K562 (cell line): Measurements from ENCODE around the gene RNASEH2A. TPM values are rescaled to one million over a fixed set of nuclear protein-coding genes. Genes with fewer than 3 reads are reported as not detected.

Experiments used
- ARNT ChIP-seq, 2 experiments: fragments of 450-650 bp; IDR thresholded peaks; 2 replicates each; pipeline ENCODE4 v1.6.1; 2016; ENCODE audit warnings: mild to moderate bottlenecking in 1 of 2
- GABPB1 ChIP-seq: sonication (generic); formaldehyde crosslinking; IDR thresholded peaks from 2 replicates; pipeline ENCODE4 v1.8.0; 2022; ENCODE audit warnings: mild to moderate bottlenecking, missing genetic modification reagents
- GTF2E2 ChIP-seq: fragments of 200-800 bp; sonication (Bioruptor generic); IDR thresholded peaks from 2 replicates; pipeline ENCODE4 v1.6.1; 2016; ENCODE audit warnings: missing genetic modification characterization, missing compliant biosample characterization
- HDAC2 ChIP-seq: fragments of 450-650 bp; IDR thresholded peaks from 2 replicates; pipeline ENCODE4 v1.6.1; 2016; ENCODE audit warnings: mild to moderate bottlenecking
- HNRNPK ChIP-seq: fragments of 200-400 bp; formaldehyde crosslinking; IDR thresholded peaks from one replicate; pipeline ENCODE4 v1.6.1; 2018; ENCODE audit warnings: mild to moderate bottlenecking, low read depth, low read length; ENCODE audit not compliant: poor library complexity, severe bottlenecking
- IFI16 ChIP-seq: fragments of 250-450 bp; sonication (Bioruptor Pico); IDR thresholded peaks from 2 replicates; pipeline ENCODE4 v2.1.2; 2022; ENCODE audit warnings: mild to moderate bottlenecking, inconsistent platforms
- NCOA6 ChIP-seq: fragments of 450-650 bp; IDR thresholded peaks from 2 replicates; pipeline ENCODE4 v1.6.1; 2017; ENCODE audit warnings: mild to moderate bottlenecking
- PHB ChIP-seq: fragments of 250-450 bp; sonication (Bioruptor Pico); IDR thresholded peaks from 2 replicates; pipeline ENCODE4 v1.5.0; 2021
- RAD21 ChIP-seq, 2 experiments: fragments of 250-450 bp in 1 of 2; fragments of 450-650 bp in 1 of 2; sonication (Bioruptor Pico) in 1 of 2; formaldehyde crosslinking in 1 of 2; IDR thresholded peaks in 1 of 2; conservative IDR thresholded peaks in 1 of 2; 2 replicates each; pipeline versions ENCODE4 v1.4.0 to v1.8.0; 2020 to 2022; ENCODE audit warnings: mild to moderate bottlenecking in 2 of 2, moderate library complexity in 1 of 2
- RBM14 ChIP-seq: fragments of 200-400 bp; formaldehyde crosslinking; IDR thresholded peaks from 2 replicates; pipeline ENCODE4 v1.6.1; 2018; ENCODE audit warnings: low read depth, mild to moderate bottlenecking, low read length, moderate library complexity, borderline replicate concordance; ENCODE audit not compliant: insufficient read depth
- SP1 ChIP-seq: sonication (generic); formaldehyde crosslinking; IDR thresholded peaks from 2 replicates; pipeline ENCODE4 v1.8.1; 2022; ENCODE audit warnings: mild to moderate bottlenecking, missing genetic modification reagents
- SUPT5H ChIP-seq: fragments of 450-650 bp; IDR thresholded peaks from 2 replicates; pipeline ENCODE4 v1.6.1; 2016
- TAF7 ChIP-seq: fragments of 450-650 bp; IDR thresholded peaks from 2 replicates; pipeline ENCODE4 v1.6.1; 2016; ENCODE audit warnings: missing genetic modification characterization, missing compliant biosample characterization
- ZEB2 ChIP-seq: fragments of 450-650 bp; IDR thresholded peaks from 2 replicates; pipeline ENCODE4 v1.6.1; 2016
- ZFX ChIP-seq: sonication (generic); formaldehyde crosslinking; IDR thresholded peaks from 2 replicates; pipeline ENCODE4 v1.8.0; 2022; ENCODE audit warnings: mild to moderate bottlenecking, missing genetic modification reagents, moderate library complexity
- ZNF165 ChIP-seq: fragments of 250-450 bp; sonication (Bioruptor Pico); IDR thresholded peaks from 2 replicates; pipeline ENCODE4 v1.4.0; 2020; ENCODE audit warnings: borderline replicate concordance
- polyA plus RNA-seq, 8 experiments: library from polyadenylated mRNA; depleted of rRNA in 4 of 8; stranded (reverse) in 5 of 8; unstranded in 3 of 8; fragments of >200 nt; fragmentation: Nextera tagmentation in 2 of 8; fragmentation: Illumina TruSeq in 1 of 8; extraction: Ambion mirVana in 2 of 8; extraction: Trizol in 1 of 8; gene quantifications; 2 replicates each; pipeline versions ENCODE4 v1.2.1 to v1.2.3, GENCODE V29; 2011 to 2014; ENCODE audit warnings: inconsistent platforms in 1 of 8, missing spikeins in 1 of 8
- total RNA-seq, 7 experiments: library from RNA; depleted of rRNA in 6 of 7; stranded (reverse); fragments of >200 nt in 6 of 7; fragmentation: Illumina TruSeq in 2 of 7; extraction: Trizol in 2 of 7; gene quantifications; 2 replicates each; pipeline versions ENCODE4 v1.2.1 to v1.2.3, GENCODE V29; 2011 to 2021; ENCODE audit warnings: low replicate concordance in 1 of 7
- TF ChIP-seq, protein P1 (sequence below): fragments of 450-650 bp; IDR thresholded peaks from 2 replicates; pipeline ENCODE4 v1.6.1; 2016; ENCODE audit warnings: borderline replicate concordance
- TF ChIP-seq, protein P2 (sequence below): sonication (generic); formaldehyde crosslinking; IDR thresholded peaks from 2 replicates; pipeline ENCODE4 v1.8.0; 2022; ENCODE audit warnings: missing genetic modification reagents, mild to moderate bottlenecking, borderline replicate concordance
- TF ChIP-seq, protein P3 (sequence below): IDR thresholded peaks from 2 replicates; pipeline ENCODE4 v1.6.1; 2011; ENCODE audit not compliant: insufficient read length; ENCODE audit errors: extremely low read depth
- TF ChIP-seq, protein P4 (sequence below): fragments of 250-450 bp; sonication (Bioruptor Pico); IDR thresholded peaks from 2 replicates; pipeline ENCODE4 v1.8.0; 2022; ENCODE audit warnings: moderate library complexity, mild to moderate bottlenecking, inconsistent platforms
- TF ChIP-seq, protein P5 (sequence below): fragments of 250-450 bp; sonication (Bioruptor Pico); IDR thresholded peaks from 2 replicates; pipeline ENCODE4 v1.4.0; 2020; ENCODE audit warnings: mild to moderate bottlenecking, moderate library complexity

RNASEH2A gene
- total and polyA plus RNA-seq, 9 of the 15 experiments (the other 6 are each of a cell fraction or from before 2014, with no cell fraction given) = 22.3 to 78.0 (median 61.7) TPM

DNA sequence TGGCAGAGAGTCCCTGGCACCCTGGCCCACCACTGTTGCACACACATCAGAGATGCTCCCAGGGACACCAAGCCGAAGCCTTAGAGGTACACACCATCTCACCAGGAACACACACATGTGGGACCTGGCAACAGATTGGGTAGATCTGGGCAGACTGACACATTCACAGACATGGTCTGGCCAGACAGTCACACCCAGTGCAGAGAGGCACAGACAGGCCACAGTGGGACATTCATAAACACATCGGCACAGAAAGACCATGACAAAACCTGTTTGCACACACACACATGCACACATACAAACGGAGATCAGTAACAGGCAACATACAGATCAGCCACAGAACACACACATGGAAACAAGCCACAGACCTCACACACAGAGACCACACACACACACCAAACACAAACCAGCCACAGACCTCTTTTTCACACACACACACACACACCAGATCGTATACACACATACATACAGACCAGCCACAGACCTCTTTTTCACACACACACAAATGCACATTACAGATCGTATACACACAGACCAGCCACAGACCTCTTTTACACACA lies 21.4 kb upstream of the RNASEH2A start (continued):
- TF ChIP-seq, protein P1, sequence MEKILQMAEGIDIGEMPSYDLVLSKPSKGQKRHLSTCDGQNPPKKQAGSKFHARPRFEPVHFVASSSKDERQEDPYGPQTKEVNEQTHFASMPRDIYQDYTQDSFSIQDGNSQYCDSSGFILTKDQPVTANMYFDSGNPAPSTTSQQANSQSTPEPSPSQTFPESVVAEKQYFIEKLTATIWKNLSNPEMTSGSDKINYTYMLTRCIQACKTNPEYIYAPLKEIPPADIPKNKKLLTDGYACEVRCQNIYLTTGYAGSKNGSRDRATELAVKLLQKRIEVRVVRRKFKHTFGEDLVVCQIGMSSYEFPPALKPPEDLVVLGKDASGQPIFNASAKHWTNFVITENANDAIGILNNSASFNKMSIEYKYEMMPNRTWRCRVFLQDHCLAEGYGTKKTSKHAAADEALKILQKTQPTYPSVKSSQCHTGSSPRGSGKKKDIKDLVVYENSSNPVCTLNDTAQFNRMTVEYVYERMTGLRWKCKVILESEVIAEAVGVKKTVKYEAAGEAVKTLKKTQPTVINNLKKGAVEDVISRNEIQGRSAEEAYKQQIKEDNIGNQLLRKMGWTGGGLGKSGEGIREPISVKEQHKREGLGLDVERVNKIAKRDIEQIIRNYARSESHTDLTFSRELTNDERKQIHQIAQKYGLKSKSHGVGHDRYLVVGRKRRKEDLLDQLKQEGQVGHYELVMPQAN = peak; percentile 35; the same call in 1 of the 2 replicates
- TF ChIP-seq ZFX = no peak
- TF ChIP-seq ZEB2 = no peak
- TF ChIP-seq, protein P2, sequence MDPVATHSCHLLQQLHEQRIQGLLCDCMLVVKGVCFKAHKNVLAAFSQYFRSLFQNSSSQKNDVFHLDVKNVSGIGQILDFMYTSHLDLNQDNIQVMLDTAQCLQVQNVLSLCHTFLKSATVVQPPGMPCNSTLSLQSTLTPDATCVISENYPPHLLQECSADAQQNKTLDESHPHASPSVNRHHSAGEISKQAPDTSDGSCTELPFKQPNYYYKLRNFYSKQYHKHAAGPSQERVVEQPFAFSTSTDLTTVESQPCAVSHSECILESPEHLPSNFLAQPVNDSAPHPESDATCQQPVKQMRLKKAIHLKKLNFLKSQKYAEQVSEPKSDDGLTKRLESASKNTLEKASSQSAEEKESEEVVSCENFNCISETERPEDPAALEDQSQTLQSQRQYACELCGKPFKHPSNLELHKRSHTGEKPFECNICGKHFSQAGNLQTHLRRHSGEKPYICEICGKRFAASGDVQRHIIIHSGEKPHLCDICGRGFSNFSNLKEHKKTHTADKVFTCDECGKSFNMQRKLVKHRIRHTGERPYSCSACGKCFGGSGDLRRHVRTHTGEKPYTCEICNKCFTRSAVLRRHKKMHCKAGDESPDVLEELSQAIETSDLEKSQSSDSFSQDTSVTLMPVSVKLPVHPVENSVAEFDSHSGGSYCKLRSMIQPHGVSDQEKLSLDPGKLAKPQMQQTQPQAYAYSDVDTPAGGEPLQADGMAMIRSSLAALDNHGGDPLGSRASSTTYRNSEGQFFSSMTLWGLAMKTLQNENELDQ (CRISPR knock-in tag) = no peak
- TF ChIP-seq PHB (CRISPR knock-in tag) = no peak
- TF ChIP-seq SUPT5H = no peak
- TF ChIP-seq RBM14 = no peak
- no peak for TF ChIP-seq TAF7 (tag)
- no peak for TF ChIP-seq GABPB1 (CRISPR knock-in tag)
- TF ChIP-seq ARNT (IDR thresholded peaks at IDR 0.05) = no peak
- TF ChIP-seq, protein P3, sequence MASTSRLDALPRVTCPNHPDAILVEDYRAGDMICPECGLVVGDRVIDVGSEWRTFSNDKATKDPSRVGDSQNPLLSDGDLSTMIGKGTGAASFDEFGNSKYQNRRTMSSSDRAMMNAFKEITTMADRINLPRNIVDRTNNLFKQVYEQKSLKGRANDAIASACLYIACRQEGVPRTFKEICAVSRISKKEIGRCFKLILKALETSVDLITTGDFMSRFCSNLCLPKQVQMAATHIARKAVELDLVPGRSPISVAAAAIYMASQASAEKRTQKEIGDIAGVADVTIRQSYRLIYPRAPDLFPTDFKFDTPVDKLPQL = no peak
- TF ChIP-seq NCOA6 = no peak
- TF ChIP-seq ZNF165 (CRISPR knock-in tag) = no peak
- TF ChIP-seq, protein P4, sequence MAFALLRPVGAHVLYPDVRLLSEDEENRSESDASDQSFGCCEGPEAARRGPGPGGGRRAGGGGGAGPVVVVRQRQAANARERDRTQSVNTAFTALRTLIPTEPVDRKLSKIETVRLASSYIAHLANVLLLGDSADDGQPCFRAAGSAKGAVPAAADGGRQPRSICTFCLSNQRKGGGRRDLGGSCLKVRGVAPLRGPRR = no peak
- TF ChIP-seq GTF2E2 (tag) = no peak
- no peak for TF ChIP-seq IFI16 (CRISPR knock-in tag)
- no peak; the same call in 1 of the 2 replicates for TF ChIP-seq HDAC2
- TF ChIP-seq, protein P5, sequence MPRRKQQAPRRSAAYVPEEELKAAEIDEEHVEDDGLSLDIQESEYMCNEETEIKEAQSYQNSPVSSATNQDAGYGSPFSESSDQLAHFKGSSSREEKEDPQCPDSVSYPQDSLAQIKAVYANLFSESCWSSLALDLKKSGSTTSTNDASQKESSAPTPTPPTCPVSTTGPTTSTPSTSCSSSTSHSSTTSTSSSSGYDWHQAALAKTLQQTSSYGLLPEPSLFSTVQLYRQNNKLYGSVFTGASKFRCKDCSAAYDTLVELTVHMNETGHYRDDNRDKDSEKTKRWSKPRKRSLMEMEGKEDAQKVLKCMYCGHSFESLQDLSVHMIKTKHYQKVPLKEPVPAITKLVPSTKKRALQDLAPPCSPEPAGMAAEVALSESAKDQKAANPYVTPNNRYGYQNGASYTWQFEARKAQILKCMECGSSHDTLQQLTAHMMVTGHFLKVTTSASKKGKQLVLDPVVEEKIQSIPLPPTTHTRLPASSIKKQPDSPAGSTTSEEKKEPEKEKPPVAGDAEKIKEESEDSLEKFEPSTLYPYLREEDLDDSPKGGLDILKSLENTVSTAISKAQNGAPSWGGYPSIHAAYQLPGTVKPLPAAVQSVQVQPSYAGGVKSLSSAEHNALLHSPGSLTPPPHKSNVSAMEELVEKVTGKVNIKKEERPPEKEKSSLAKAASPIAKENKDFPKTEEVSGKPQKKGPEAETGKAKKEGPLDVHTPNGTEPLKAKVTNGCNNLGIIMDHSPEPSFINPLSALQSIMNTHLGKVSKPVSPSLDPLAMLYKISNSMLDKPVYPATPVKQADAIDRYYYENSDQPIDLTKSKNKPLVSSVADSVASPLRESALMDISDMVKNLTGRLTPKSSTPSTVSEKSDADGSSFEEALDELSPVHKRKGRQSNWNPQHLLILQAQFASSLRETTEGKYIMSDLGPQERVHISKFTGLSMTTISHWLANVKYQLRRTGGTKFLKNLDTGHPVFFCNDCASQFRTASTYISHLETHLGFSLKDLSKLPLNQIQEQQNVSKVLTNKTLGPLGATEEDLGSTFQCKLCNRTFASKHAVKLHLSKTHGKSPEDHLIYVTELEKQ = no peak
- TF ChIP-seq HNRNPK = no peak
- no peak for TF ChIP-seq RAD21 (CRISPR knock-in tag; conservative IDR thresholded peaks at IDR 0.05 in 1 of 2, IDR thresholded peaks at IDR 0.05 in 1 of 2)
- no peak for TF ChIP-seq SP1 (CRISPR knock-in tag)
